Measurements from ENCODE around the gene ZNF746.

ZNF746 gene

GRCh38 chr7:149474309-149475120 lies 23.1 kb downstream of the ZNF746 start:
- H3K9me3 Mint-ChIP-seq, result peaks cover 5% of the 10 kb centered on the region
- peak in 1 of 2 donors; percentile 43 for DNase-seq (ENCODE audit: low spot score in 2 of 2)
- ATAC-seq, result no peak
- H3K36me3 Mint-ChIP-seq, result peaks cover 81% of the 10 kb centered on the region
- no peak overlapping the region for H3K27ac Mint-ChIP-seq
- no peaks in the 10 kb centered on the region for H3K4me1 Mint-ChIP-seq
- no peak overlapping the region for H3K4me3 Mint-ChIP-seq

GRCh38 chr7:149473251-149473650 lies 24.4 kb downstream of the ZNF746 start:
- Mint-ChIP-seq H3K4me3 (no peak overlapping the region), H3K36me3 (peaks cover 71% of the 10 kb centered on the region), H3K4me1 (no peaks in the 10 kb centered on the region), H3K27ac (no peak overlapping the region), H3K9me3 (no peaks in the 10 kb centered on the region)
- DNase-seq (ENCODE audit: low spot score in 2 of 2) (no peak), ATAC-seq (no peak)

GRCh38 chr7:149471289-149471953 lies 26.2 kb downstream of the ZNF746 start:
- Mint-ChIP-seq H3K36me3 (peaks cover 52% of the 10 kb centered on the region), H3K4me1 (no peaks in the 10 kb centered on the region), H3K27ac (no peak overlapping the region), H3K4me3 (no peak overlapping the region), H3K9me3 (no peaks in the 10 kb centered on the region)
- ATAC-seq (no peak), DNase-seq (ENCODE audit: low spot score in 2 of 2) (no peak)

- H3K36me3 Mint-ChIP-seq, result peaks cover 38% of the 10 kb centered on the region
- ATAC-seq (no peak), DNase-seq (ENCODE audit: low spot score in 2 of 2) (no peak)
- no peak overlapping the region for H3K27ac Mint-ChIP-seq
- no peak overlapping the region for H3K4me3 Mint-ChIP-seq
- no peaks in the 10 kb centered on the region for H3K9me3 Mint-ChIP-seq
- H3K4me1 Mint-ChIP-seq, result no peaks in the 10 kb centered on the region
Observed at GRCh38 chr7:149469806-149470205, 27.8 kb downstream of the ZNF746 start.

- no peak overlapping the region for H3K4me3 Mint-ChIP-seq
Observed at GRCh38 chr7:149468208-149468607, 29.4 kb downstream of the ZNF746 start.

GRCh38 chr7:149467321-149467859 lies 30.2 kb downstream of the ZNF746 start:
- no peaks in the 10 kb centered on the region for H3K4me1 Mint-ChIP-seq
- H3K36me3 Mint-ChIP-seq, result peaks cover 16% of the 10 kb centered on the region
- H3K27ac Mint-ChIP-seq, result no peak overlapping the region
- DNase-seq (ENCODE audit: low spot score in 2 of 2), result no peak
- no peaks in the 10 kb centered on the region for H3K9me3 Mint-ChIP-seq
- H3K4me3 Mint-ChIP-seq, result no peak overlapping the region
- no peak for ATAC-seq

More at GRCh38 chr7:149468208-149468607, 29.4 kb downstream of the ZNF746 start:
- ATAC-seq, result no peak
- H3K27ac Mint-ChIP-seq, result no peak overlapping the region
- no peaks in the 10 kb centered on the region for H3K9me3 Mint-ChIP-seq
- peaks cover 25% of the 10 kb centered on the region for H3K36me3 Mint-ChIP-seq
- peak in 1 of 2 donors; percentile 40 for DNase-seq (ENCODE audit: low spot score in 2 of 2)
- H3K4me1 Mint-ChIP-seq, result no peaks in the 10 kb centered on the region

GRCh38 chr7:149466364-149466763 lies 31.2 kb downstream of the ZNF746 start:
- Mint-ChIP-seq H3K27ac (no peak overlapping the region), H3K9me3 (no peaks in the 10 kb centered on the region)
- ATAC-seq, result no peak

GRCh38 chr7:149463500-149464161 lies 34.0 kb downstream of the ZNF746 start:
- no peak for ATAC-seq
- H3K4me1 Mint-ChIP-seq, result peaks cover 13% of the 10 kb centered on the region
- H3K9me3 Mint-ChIP-seq, result no peaks in the 10 kb centered on the region
- H3K36me3 Mint-ChIP-seq, result no peaks in the 10 kb centered on the region
- H3K4me3 Mint-ChIP-seq, result no peak overlapping the region
- no peak for DNase-seq (ENCODE audit: low spot score in 2 of 2)
- no peak overlapping the region for H3K27ac Mint-ChIP-seq

More at GRCh38 chr7:149466364-149466763, 31.2 kb downstream of the ZNF746 start:
- peaks cover 2% of the 10 kb centered on the region for H3K4me1 Mint-ChIP-seq
- H3K4me3 Mint-ChIP-seq, result no peak overlapping the region
- peaks cover 7% of the 10 kb centered on the region for H3K36me3 Mint-ChIP-seq
- DNase-seq (ENCODE audit: low spot score in 2 of 2), result no peak

GRCh38 chr7:149462101-149462520 lies 35.5 kb downstream of the ZNF746 start:
- ATAC-seq (no peak), DNase-seq (ENCODE audit: low spot score in 2 of 2) (no peak)
- H3K36me3 Mint-ChIP-seq, result peaks cover 5% of the 10 kb centered on the region
- H3K4me1 Mint-ChIP-seq, result peaks cover 21% of the 10 kb centered on the region
- H3K9me3 Mint-ChIP-seq, result no peaks in the 10 kb centered on the region
- peak overlapping the region; percentile 82 for H3K4me3 Mint-ChIP-seq
- H3K27ac Mint-ChIP-seq, result no peak overlapping the region

- ATAC-seq (peak; percentile 96), DNase-seq (ENCODE audit: low spot score in 2 of 2) (peak; percentile 55 to 87)
- H3K27ac Mint-ChIP-seq, result peak within 1 kb of the TSS; percentile 82
- peaks cover 26% of the 10 kb centered on the region for H3K4me1 Mint-ChIP-seq
- H3K9me3 Mint-ChIP-seq, result no peaks in the 10 kb centered on the region
- H3K4me3 Mint-ChIP-seq, result peak within 1 kb of the TSS; percentile 82
- peaks cover 10% of the 10 kb centered on the region for H3K36me3 Mint-ChIP-seq
Observed at GRCh38 chr7:149460493-149461277, 36.9 kb downstream of the ZNF746 start, which contains the start of gene ZNF777. Gene ZNF777 (minus strand): TSS chr7:149461062. CDS start chr7:149456022, 5,040 bp downstream.

GRCh38 chr7:149459540-149460452 lies 37.8 kb downstream of the ZNF746 start:
- peaks cover 19% of the 10 kb centered on the region for H3K36me3 Mint-ChIP-seq
- peaks cover 26% of the 10 kb centered on the region for H3K4me1 Mint-ChIP-seq
- H3K9me3 Mint-ChIP-seq, result no peaks in the 10 kb centered on the region
- DNase-seq (ENCODE audit: low spot score in 2 of 2), result peak in 1 of 2 donors; percentile 62
- peak; percentile 63 for ATAC-seq
- H3K27ac Mint-ChIP-seq, result no peak overlapping the region
- peak overlapping the region; percentile 82 for H3K4me3 Mint-ChIP-seq

GRCh38 chr7:149459201-149459539 lies 38.4 kb downstream of the ZNF746 start:
- no peaks in the 10 kb centered on the region for H3K9me3 Mint-ChIP-seq
- ATAC-seq (no peak), DNase-seq (ENCODE audit: low spot score in 2 of 2) (no peak)
- peak overlapping the region; percentile 39 for H3K4me3 Mint-ChIP-seq
- no peak overlapping the region for H3K27ac Mint-ChIP-seq
- peaks cover 26% of the 10 kb centered on the region for H3K4me1 Mint-ChIP-seq
- peaks cover 25% of the 10 kb centered on the region for H3K36me3 Mint-ChIP-seq

GRCh38 chr7:149458235-149458634 lies 39.4 kb downstream of the ZNF746 start:
- DNase-seq (ENCODE audit: low spot score in 2 of 2) (peak in 1 of 2 donors; percentile 37), ATAC-seq (no peak)
- peak overlapping the region; percentile 80 for H3K27ac Mint-ChIP-seq
- peak overlapping the region; percentile 39 for H3K4me3 Mint-ChIP-seq
- peaks cover 35% of the 10 kb centered on the region for H3K36me3 Mint-ChIP-seq
- no peaks in the 10 kb centered on the region for H3K9me3 Mint-ChIP-seq
- H3K4me1 Mint-ChIP-seq, result peaks cover 26% of the 10 kb centered on the region

- no peak for ATAC-seq
- DNase-seq (ENCODE audit: low spot score in 2 of 2), result peak in 1 of 2 donors; percentile 34
- peaks cover 39% of the 10 kb centered on the region for H3K36me3 Mint-ChIP-seq
- H3K4me3 Mint-ChIP-seq, result peak overlapping the region; percentile 39
- H3K9me3 Mint-ChIP-seq, result no peaks in the 10 kb centered on the region
- peaks cover 26% of the 10 kb centered on the region for H3K4me1 Mint-ChIP-seq
- peak overlapping the region; percentile 80 for H3K27ac Mint-ChIP-seq
Observed at GRCh38 chr7:149457766-149458165, 39.8 kb downstream of the ZNF746 start.
